ENCODE results near the gene ECHS1. TPM values are rescaled to one million over a fixed set of nuclear protein-coding genes. Genes with fewer than 3 reads are reported as not detected.

ECHS1 gene
- total RNA-seq, result 31.9 TPM

DNA sequence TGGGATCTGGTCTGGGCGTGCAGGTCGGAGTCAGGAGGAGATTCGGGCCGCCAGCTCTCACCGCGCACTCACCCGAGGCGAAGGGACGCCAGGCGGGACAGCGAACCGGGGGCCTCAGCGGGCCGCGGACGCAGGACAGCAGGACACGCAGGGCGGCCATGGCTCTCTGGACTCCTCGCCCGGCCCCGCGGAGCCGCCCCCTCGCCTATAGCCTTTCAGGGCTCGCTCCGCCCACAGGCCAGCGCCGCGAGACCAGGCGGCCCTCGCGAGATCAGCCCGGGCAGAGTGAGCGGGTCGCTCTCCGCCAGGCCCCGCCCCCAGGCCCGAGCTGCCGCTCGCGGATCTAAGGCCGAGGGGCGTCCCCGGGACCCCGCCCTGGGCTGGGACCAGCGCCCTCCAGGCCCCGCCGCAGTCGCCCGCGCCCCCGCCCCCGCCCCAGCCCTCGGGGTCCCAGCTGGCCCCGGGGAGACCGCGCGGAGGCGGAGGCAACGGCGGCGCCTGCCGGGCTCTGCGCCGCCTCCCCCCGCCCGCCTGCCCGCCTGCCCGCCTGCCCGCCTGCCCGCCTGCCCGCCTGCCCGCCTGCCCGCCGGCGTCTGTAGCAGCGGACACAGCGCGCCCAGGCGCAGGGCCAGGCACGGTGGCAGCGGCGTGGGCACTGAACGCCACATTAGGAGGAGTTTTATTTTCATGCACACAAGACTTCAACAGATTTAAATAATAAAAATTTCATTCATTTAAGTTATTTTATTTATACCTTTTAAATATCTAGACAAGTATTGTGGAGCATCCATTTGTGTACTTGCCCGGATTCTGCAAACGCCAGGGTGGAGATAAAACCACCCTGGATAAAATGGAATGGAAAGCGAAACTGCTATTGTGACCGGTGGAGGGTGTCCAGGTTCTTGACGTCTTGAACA lies at the start of gene ECHS1:
ECHS1 (minus strand) TSS at position 181 of the 917 bp plus-strand sequence; CDS start at position 160, 21 bp downstream.

DNA sequence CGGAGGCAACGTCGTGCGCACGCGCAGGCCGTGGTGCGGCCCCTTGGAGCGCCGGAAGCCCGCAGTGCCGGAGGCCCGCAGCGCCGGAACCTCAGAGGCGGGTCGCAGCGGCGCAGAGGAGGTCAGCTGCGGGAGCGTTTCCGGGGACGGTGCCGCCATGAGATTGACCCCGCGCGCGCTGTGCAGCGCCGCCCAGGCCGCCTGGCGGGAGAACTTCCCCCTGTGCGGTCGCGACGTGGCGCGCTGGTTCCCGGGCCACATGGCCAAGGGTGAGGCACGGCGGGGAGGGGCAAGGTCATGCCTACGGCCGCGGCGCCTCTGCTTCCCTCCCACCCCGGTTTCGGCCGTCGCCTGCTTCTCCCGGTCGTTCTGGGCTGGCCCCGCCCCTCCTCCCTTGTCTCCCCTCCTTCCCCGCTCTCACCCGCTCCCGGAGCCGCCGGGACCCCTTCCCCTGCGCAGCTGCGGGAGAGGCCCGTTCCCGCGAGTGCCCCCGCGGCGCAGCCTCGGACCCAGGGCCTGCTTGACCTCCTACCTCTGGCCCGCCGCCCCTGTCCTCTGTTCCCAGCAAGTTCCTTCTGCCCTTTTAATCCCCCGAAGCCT lies 21.0 kb upstream of the ECHS1 start, which contains the start of gene MTG1:
MTG1 (plus strand) TSS at position 94 of the 600 bp plus-strand sequence; CDS start at position 158, 64 bp downstream.

DNA sequence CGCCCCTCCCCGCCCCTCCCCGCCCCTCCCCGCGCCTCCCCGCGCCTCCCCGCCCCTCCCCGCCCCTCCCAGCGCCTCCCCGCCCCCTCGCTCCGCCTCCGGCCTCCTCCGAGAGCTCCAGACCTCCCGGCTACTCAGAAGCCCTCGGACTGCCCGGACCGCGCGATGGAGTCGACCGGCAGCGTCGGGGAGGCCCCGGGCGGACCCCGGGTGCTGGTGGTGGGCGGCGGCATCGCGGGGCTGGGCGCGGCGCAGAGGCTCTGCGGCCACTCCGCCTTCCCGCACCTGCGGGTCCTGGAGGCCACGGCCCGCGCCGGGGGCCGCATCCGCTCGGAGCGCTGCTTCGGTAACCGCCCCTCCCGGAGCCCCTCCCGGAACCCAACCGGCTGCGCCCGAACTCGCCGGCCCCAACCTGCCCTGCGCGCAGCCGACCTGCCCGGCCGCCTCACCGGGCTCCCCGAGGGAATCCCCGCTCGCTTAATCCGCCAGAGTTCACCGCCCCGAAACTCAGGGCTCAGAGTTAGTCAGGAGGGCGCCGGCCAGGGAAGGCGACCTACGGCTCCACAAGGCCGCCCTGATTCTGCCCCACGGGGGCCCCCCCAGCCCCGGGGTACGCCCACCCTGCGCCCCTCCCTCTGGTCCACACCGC lies 6.1 kb upstream of the ECHS1 start, which contains the start of gene PAOX:
PAOX (plus strand) TSS at position 111 of the 649 bp plus-strand sequence; CDS start at position 166, 55 bp downstream.

DNA sequence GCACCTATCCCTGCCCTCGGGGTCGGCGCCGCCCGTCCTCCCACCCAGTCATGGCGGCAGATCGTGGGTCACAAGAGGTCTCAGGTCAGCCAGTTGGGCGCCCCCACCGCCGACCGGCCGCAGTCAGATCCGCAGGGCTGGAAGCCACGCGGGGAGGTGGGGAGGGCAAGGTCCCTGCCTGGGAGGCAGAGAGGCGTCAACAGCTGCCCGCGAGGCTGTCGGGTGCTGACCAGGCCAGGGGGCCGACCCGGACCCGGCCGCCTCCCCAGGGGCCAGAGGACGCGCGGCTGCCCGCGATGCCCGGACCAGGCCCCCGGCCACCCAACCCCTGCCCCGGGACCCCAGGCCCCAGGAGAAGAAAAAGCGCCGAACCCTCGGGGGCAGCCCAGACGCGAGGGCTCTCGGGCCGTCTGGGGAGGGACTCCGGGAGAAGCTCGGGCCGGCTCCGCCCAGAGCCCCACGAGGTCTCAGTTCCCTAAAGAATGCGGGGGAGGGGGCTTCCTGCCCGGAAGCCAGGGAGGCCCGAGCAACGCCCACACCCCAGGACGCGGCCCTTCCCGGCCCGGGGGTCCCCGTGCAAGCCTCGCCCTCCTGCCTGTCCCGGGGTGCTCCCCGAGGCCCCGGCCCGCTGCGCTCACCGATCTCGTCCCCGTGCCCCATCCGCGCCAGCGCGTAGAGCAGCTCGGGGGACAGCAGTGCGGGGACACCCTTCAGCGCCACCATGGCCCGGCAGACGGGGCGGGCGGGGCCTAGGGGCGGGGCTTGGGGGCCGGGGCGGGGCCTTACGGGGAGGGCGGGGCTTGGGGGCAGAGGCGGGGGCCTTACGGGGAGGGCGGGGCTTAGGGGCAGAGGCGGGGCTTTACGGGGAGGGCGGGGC lies 15.6 kb downstream of the ECHS1 start, which contains the start of gene FUOM:
FUOM (minus strand) TSS at position 735 of the 877 bp plus-strand sequence; CDS start at position 723, 12 bp downstream.

DNA sequence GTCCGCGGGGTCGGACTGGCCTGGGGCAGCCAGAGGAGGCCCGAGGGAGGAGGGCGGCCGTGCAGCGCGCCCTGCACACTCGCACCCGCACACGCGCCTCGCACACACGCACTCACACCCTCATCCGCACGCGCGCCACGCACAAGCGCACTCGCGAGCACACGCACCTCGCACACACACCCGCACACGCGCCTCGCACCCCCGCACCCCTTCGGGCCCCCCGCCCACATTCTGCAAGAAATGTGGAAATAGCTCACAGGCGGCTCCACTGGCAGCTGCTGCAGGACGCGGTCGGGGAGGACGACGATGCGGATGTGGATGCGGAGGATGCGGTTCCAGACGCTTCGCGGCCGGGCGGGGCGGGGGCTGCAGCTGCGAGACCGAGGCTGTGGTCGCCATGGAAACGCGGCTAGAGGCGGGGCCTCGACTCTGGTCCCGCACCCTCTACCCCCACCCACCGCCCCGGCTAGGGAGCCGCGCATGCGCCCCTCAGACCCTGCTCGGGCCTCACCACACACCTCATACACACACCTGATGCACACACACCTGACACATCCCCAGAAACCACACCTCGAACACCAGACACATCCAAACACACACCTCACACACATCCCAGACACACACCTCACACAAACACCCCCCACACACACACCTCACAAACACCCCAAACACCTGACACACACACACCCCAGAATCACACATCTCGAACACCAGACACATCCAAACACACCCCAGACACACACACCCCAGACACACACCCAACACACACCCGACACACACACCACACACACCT lies 36.4 kb downstream of the ECHS1 start, which contains the start of gene CALY:
CALY (minus strand) TSS at position 320 of the 793 bp plus-strand sequence. CDS start 7,907 bp downstream, outside the sequence.

Small RNAs within 50 kb of the gene (small RNA-seq; reads per million reads assigned to genes)
- gene AL360181.4 (ENCODE audit: low replicate concordance), result not detected
- not detected for gene BANF1P2 (ENCODE audit: low replicate concordance)
- not detected for gene MIR3944 (ENCODE audit: low replicate concordance)

Other genes starting within 250 kb of the ECHS1 start
- gene KNDC1, start 213.1 kb downstream of the ECHS1 start, total RNA-seq, result 12.2 TPM
- not detected for gene UTF1, start 143.1 kb downstream of the ECHS1 start, total RNA-seq
- not detected for gene VENTX, start 135.5 kb downstream of the ECHS1 start, total RNA-seq
- 2.8 TPM for gene ADAM8, start 96.5 kb downstream of the ECHS1 start, total RNA-seq
- gene TUBGCP2, start 64.5 kb downstream of the ECHS1 start, total RNA-seq, result 58.2 TPM
- 7.2 TPM for gene ZNF511, start 64.4 kb downstream of the ECHS1 start, total RNA-seq
- 13.5 TPM for gene CALY, start 36.5 kb downstream of the ECHS1 start, total RNA-seq
- not detected for gene PRAP1, start 26.0 kb downstream of the ECHS1 start, total RNA-seq
- gene FUOM, start 15.3 kb downstream of the ECHS1 start, total RNA-seq, result 11.9 TPM
- gene PAOX, start 5.9 kb upstream of the ECHS1 start, total RNA-seq, result 13.8 TPM
- gene MTG1, start 20.8 kb upstream of the ECHS1 start, total RNA-seq, result 36.3 TPM
- 13.1 TPM for gene SPRN, start 51.3 kb upstream of the ECHS1 start, total RNA-seq
- 2.8 TPM for gene SCART1, start 80.6 kb upstream of the ECHS1 start, total RNA-seq
- gene CYP2E1, start 154.0 kb upstream of the ECHS1 start, total RNA-seq, result 16.3 TPM
- gene SYCE1, start 192.2 kb upstream of the ECHS1 start, total RNA-seq, result 2.2 TPM